ENCODE results near the gene CYTH2.

GRCh38 chr19:48520134-48520533 lies 51.0 kb downstream of the CYTH2 start:
- TF ChIP-seq CTCF (IDR thresholded peaks at IDR 0.05; ENCODE audit: low read depth, low read length) (no peak), EZH2phosphoT487 (IDR thresholded peaks at IDR 0.05; ENCODE audit: low read depth) (no peak)
